ENCODE results near the gene OSM. TPM values are rescaled to one million over a fixed set of nuclear protein-coding genes. Genes with fewer than 3 reads are reported as not detected.

The OSM gene
- total RNA-seq, 1 donor from 2014 or later, result 0.36 TPM

Other genes with a start within 250 kb of the OSM start
- not detected for gene HORMAD2, start 186.4 kb downstream of the OSM start, total RNA-seq
- 2.1 TPM for gene LIF, start 20.1 kb downstream of the OSM start, total RNA-seq
- 17.5 TPM for gene CASTOR1, start 22.7 kb upstream of the OSM start, total RNA-seq
- 40.0 TPM for gene TBC1D10A, start 60.1 kb upstream of the OSM start, total RNA-seq
- 193 TPM for gene SF3A1, start 90.0 kb upstream of the OSM start, total RNA-seq
- 3.3 TPM for gene CCDC157, start 90.2 kb upstream of the OSM start, total RNA-seq
- gene RNF215, start 120.6 kb upstream of the OSM start, total RNA-seq, result 17.5 TPM
- gene SEC14L2, start 130.2 kb upstream of the OSM start, total RNA-seq, result 5.8 TPM
- gene MTFP1, start 158.9 kb upstream of the OSM start, total RNA-seq, result 9.1 TPM
- not detected for gene SEC14L3, start 205.2 kb upstream of the OSM start, total RNA-seq
- 0.39 TPM for gene SEC14L4, start 238.8 kb upstream of the OSM start, total RNA-seq

Data from ureter (tissue), 1 donor.